ENCODE measurements around the gene CLBA1.

CLBA1 gene

DNA sequence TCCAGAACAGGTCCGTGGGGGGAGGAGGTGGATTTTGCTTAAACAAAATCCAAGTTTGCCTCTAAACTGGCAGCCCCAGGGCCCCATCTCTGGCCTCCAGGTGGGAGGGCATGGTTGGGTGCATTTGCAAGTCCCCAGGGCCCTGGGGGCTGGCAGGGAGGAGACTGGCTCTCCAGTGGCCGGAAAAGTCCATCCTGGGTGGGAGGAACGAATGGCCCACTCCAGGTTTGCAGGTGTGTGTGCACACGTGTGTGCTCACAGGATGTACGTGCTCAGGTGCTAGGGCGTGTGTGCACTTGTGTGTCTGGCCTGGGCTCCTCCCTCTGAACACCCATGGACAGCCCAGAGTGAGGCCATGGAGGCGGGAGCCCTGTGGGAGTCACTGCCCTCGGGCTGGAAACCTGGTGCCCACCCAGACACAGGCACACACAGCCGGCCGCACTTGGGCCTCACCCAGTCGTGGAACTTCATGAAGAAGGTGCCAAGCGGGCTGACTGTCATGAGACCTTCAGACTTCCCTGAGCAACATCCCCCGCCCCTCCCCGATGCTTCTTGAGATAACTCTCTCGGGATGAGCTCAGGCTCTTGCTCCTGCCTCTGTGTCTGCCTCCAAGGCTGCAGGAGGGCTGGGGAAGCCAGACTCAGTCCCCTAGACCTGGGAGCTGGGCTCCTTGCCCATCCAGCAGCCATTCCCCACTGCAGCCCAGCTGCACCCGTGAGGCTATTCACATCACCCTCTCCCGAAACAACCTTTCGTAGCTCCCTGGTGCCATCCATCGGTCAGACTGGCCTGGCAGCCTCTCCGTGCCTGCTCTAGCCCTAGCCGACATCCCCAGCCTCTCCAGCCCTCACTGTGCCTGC is 16.8 kb upstream of the CLBA1 start:
- no peak for DNase-seq (ENCODE audit: low read depth, low spot score)

GRCh38 chr14:104969741-104970230 is 15.8 kb upstream of the CLBA1 start:
- DNase-seq (ENCODE audit: low read depth, low spot score), result no peak

DNA sequence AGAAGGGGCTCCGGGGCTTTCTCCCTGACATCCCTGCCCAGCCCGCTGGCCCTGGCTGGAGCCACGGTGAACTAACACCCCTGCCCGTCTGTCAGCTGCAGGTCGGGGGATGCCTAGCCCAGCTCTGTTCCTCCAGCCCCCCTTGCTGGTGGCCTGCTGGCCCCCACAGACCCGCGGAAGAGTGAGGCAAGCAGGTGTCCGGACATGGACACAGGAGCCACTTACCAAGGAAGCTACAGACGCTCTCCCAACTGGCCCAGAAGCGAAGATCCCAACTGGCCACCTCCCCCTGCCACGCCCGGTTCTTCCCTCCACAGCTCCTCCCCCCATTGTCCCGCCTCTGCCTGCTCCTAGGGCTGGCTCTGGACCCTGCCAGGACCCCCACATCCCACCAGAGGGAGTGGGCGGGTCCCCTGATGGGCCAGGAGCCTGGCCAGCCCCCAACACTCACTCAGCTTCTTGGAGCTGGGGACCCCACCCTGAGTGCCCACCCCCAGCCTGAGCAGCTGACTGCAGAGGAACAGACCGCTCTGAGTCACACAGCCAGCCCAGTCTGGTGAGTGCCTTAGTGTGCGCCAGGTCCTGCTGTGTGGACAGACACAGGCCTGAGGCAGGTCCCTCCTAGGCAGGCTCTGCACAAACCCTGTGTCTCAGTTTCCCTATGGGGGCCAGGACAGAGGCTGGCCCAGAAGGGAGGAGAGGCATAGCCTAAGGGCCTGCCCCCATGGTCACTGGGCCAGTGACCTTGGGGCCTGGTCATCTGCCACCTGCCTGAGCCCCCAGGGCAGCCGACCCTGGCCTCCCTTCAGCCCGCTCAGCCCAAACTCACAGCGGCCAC is 15.1 kb upstream of the CLBA1 start:
- DNase-seq (ENCODE audit: low read depth, low spot score), result no peak

DNA sequence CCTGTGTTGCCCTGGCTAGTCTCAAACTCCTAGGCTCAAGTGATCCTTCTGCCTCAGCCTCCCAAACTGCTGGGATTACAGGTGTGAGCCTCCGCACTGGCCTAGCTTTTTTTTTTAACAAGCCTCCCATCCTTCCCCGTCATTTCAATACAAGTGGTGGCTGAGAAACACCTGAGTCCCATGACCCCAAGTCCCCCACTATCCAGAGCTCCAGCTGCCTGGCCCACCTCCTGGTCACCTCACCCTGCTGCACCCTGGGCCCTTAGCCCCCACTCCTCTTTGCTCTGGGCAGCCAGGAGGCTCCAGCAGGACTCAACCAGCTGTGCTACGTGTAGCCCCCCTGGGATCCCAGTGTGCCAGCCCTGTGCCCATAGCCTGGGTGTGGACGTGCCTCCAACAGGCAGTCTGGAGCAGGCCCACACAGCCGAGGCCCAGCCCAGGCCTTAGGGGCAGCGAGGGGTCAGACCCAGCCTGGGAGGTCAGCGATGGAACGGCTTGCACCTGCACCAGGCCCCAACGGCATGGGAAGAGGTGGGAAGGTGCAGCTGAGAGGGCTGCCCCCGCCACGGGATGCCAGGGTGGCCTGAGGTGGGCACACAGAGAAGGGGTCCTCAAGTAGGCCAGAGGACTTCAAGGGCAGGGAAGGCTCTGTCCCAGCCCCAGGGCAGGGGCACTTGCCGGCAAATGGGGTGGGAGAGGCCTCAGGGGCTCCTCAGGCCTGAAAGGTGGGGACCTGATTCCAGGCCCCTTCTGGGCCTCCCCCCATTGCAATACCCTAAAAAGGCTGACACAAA is 13.9 kb upstream of the CLBA1 start:
- DNase-seq (ENCODE audit: low read depth, low spot score), result no peak

- no peak for DNase-seq (ENCODE audit: low read depth, low spot score)
These were observed 13.1 kb upstream of the CLBA1 start for GRCh38 chr14:104972301-104973134.

GRCh38 chr14:104973135-104973384 is 12.5 kb upstream of the CLBA1 start:
- DNase-seq (ENCODE audit: low read depth, low spot score), result no peak

GRCh38 chr14:104973385-104974145 is 12.0 kb upstream of the CLBA1 start:
- DNase-seq (ENCODE audit: low read depth, low spot score), result peak; percentile 73

DNA sequence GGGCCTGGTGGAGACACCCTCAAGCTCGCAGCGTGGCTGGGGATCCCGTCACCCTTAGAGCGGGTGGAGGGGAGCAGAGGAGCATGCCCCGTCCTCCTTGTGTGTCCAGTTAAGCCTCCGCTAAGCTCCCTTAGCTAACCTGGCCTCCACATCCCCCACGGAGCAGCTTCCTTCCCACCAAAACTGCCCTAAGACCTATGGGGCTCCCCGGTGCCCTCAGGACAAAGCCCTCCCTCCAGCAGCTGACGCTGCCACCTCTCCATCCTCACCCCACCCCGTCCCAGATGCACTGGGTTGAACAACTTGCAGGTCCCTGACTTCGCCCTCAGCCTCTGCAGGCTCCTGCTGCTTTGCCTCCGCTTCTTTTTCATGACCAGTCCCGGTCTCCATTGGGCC is 11.4 kb upstream of the CLBA1 start:
- no peak for DNase-seq (ENCODE audit: low read depth, low spot score)

DNA sequence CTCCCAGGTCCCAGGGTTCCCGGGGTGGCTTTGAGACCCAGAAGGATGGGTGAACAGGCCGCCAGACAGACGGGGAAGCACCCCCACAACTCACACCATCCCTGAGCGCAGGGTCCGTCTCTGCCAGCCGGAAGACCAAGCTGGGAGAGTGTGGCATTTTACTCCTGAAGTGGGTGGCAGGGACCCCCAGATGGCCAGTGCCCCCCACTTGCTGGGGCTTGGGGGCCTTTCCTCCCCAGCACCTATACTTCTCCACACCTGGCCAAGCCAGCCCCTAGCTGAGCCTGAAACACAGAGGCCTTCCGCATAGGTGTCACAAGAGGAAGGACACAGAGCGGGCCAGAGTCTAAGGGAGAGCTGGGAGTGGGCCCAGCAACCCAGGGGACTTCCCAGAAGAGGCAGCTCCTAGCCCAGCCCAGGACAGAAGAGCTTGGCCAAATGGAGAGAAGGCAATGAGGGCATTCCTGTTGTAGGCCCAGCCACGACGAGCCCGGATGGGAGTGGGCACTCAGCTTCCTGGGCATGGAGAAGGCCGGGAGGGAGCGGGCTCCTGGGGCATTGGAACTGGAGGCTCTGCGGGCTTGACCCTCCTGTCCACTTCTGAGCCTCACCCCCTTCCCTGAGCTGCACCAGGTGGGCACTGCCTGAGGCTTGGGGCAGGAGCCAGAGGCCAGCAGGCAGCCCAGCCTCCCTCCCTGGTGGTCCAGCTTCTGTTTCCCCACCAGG is 10.8 kb upstream of the CLBA1 start:
- DNase-seq (ENCODE audit: low read depth, low spot score), result no peak

DNA sequence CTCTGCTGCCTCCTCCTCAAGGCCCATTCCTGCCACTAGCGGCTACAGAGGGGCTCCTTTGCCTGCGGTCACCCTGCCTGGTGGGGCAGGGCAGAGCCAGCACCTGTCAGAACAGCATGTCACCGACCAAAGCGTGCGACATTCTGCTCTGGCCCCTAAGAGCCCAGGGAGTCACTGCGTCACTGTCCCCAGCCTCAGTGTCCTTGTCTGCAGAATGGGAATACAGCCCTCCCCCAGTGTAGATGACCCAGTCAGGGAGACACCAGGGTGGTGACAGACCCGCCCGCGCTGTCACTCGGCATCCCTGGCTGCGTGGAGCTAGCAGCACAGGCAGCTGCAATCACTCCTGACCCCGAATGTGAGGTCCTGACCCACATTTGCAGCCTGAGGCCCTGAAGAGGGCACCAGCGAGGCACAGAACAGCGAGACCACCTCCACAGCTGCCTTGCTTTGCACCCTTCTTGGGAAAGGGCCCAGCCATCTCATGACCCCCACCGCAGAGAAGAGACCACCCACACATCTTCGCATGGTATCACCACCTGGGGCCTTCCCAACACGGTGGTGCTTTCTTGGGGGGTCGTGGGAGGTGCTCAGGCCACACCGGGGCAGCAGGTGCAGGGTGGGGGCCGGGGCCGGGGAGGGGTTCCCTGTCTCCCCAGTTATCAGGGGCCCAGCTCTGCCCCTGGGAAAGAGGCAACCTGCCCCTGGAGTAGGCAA is 9.9 kb upstream of the CLBA1 start:
- no peak for DNase-seq (ENCODE audit: low read depth, low spot score)

DNA sequence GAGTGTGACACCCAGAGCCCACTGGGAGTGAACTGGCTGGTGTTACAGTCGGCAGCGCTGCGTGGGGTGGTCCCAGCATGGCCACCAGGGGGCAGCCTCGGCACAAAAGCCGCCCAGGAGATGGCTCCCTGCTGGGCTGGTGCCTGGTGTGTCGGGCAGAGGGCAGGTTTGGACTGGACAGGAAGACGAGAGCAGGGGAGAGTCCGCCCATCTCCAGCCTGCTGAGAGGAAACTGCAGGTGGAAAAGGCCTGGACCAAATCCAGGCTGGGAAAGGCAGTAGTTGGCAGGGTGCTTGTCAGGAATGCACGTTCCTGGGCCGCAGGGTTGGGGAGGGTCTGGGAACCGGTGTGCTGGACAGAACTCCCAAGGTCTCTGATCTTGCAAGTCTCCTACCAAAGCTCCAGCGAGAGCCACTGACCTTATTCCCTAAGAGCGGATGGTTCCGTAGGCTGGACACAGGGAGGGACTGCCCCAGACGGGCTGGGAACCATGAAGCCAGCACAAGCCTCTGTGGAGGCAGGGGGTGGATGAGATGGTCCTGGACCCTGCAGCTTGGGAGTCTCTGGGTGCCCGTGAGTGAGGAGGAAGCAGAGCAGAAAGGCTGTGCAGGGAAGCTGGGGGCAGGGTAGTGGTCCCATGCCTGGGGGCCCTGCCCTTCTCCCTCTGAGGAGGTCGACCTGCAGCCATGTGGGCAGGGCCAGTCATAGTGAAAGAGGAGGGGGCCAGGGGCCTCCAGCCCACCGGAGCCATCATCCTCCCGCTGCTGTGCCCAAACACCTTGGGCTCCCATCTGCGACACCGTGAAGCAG is 9.2 kb upstream of the CLBA1 start:
- DNase-seq (ENCODE audit: low read depth, low spot score), result no peak

- DNase-seq (ENCODE audit: low read depth, low spot score), result no peak
These were observed 8.4 kb upstream of the CLBA1 start for GRCh38 chr14:104977008-104977680.

GRCh38 chr14:104977681-104978653 is 7.6 kb upstream of the CLBA1 start, which contains the start of gene AHNAK2:
AHNAK2 (minus strand) TSS chr14:104978374; CDS start chr14:104978237, 137 bp downstream.
- no peak for DNase-seq (ENCODE audit: low read depth, low spot score)

DNA sequence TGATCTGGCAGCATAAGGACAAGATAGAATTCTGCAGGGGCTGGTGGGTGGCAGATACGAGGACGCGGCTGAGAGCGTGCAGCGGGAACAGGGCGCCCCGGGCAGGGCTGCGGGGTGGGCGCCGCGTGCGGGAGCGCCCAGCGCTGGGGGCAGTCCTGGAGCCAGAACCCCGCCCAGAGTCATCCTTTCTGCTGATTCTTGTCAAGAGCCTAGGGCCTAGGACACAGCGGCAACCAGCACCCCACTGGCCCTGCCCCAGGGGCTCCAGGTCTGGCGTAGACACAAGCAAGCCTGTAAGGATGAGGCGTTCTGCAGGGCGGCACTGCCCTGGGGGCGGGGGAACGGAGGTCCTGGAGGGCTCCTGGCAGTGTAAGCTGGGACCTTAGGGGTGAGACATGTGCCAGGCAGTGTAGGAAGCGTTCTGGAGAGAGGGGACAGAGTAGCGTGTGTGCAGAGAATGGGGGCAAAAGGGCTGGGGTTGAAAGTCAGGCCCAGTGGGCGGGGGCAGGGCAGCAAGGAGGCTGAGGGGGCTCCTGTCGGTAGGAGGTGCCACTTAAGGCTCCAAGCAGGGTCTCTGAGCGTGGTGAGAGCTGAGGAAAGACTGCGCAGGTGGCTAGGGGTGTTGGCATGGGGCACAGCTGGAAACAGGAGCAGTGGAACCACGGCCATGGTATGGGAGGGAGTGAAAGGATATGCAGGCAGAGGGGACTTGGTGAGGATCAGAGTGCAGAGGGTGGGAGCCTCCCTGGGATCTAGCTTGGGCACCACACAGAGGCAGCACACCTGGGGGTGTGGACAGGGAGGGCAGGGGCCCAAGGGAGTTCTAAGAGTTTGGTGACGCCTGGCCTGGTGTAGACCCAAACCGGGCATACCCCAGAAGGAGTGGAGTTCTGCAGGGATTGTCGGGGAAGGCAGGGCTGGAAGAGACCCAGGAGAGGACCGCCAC is 6.6 kb upstream of the CLBA1 start:
- no peak for DNase-seq (ENCODE audit: low read depth, low spot score)
